HL-60/S4 (cell line): ENCODE measurements around the gene HCN4.

Experiments used
- in situ Hi-C: fragments of 300-500 bp; cut with MboI; formaldehyde crosslinking; loops from 2 replicates; pipeline ENCODE4 v1.14.3; 2022; ENCODE audit warnings: low sequenced_read_pairs

HCN4 gene

DNA sequence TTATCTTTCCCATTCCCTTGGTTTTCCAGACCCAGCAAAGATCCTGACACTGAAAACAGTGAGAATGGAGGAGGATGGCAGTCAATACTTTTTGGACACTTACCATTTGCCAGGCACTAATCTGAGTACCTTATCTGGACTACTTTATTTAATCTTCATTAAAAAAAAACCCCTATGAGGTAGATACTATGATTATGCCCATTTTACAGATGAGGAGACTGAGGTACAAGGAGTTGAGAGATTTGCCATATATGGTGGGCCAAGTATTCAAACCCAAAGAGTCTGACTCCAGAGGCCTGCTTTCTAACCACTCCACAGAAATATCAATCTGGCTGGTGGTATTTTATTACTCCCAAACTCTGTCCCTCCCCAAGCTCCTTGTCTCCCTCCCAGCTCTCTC is 19.6 kb downstream of the HCN4 start:
- in situ Hi-C loops: no loop called here

- in situ Hi-C loops: no loop called here
Measured at GRCh38 chr15:73346735-73347312, 21.9 kb downstream of the HCN4 start.

- in situ Hi-C loops: no loop called here
Measured at GRCh38 chr15:73345658-73346057, 23.1 kb downstream of the HCN4 start.

GRCh38 chr15:73344056-73344455 is 24.7 kb downstream of the HCN4 start:
- in situ Hi-C loops: no loop called here

- in situ Hi-C loops: no loop called here
Measured at GRCh38 chr15:73341886-73342600, 26.7 kb downstream of the HCN4 start.

DNA sequence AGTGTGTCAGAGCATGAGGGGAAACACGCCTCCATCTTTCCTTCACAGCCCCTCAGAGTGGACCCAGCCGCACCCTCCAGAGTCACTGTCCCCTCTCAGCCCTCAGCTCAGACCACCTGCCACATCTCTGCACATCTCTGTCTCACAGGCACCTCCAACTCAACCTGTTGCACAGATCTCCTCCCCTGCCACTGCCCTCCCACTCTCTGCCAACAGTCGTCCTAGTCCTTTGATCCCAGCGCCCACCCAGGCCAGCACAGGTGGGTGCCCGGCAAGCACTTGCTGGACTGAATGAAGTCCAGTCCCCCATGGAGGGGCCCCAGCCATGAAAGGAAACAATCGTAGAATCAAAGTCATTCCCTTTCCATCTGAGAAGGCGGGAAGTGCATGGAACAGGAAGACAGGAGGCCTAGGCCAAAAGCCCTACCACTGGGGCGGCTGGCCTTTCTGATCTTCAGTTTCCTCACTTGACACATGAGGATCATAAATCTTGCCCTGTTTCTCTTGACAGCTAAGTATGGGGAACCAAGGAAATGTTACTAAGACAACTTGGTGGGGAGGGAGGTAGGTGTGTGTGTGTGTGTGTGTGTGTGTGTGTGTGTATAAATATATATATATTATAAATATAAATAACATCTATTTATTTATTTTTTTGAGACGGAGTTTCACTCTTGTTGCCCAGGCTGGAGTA is 28.1 kb downstream of the HCN4 start:
- in situ Hi-C loops: no loop called here

GRCh38 chr15:73338606-73339374 is 30.0 kb downstream of the HCN4 start:
- in situ Hi-C loops: no loop called here

DNA sequence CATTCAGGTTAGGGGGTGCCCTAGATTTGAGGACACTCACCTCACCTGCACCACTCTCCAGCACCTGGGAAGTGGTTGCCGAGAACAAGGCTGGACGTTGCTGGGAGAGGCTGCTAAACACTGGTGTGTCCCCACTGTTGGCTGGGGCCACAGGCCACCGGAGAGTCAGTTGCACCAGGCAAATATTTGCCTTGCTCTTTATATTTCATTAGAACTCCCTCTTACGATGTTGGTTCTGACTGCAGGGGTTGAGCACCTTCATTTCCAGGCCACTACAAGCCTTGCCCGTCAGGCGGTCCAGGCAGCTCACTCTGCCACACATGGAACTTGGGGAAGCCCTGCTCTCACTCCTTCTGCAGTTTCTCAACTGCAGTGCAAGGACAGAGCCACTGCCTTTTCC is 30.7 kb downstream of the HCN4 start:
- in situ Hi-C loops: no loop called here

- in situ Hi-C loops: no loop called here
Measured at GRCh38 chr15:73337187-73337586, 31.6 kb downstream of the HCN4 start.

- in situ Hi-C loops: no loop called here
Measured at GRCh38 chr15:73336756-73337155, 32.0 kb downstream of the HCN4 start.

DNA sequence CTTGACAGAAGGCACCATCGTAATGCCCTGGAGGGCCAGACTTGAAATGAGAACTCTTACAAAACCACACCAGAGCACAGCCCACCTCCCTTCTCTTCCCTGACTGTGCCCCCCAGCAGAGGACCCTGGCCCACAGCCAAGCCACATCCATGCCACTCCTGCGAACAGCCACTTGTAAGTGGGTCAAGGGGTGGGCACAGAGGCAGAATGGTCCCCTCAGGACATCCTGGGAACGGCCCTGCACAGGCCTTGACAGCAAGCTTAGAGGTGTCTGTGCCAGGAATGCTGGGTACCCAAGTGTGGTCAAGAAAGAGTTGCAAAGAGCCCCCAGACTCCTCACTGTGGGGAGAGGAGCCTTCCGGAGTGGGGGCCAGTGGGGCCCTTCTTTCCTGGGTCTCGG is 33.3 kb downstream of the HCN4 start:
- in situ Hi-C loops: no loop called here

DNA sequence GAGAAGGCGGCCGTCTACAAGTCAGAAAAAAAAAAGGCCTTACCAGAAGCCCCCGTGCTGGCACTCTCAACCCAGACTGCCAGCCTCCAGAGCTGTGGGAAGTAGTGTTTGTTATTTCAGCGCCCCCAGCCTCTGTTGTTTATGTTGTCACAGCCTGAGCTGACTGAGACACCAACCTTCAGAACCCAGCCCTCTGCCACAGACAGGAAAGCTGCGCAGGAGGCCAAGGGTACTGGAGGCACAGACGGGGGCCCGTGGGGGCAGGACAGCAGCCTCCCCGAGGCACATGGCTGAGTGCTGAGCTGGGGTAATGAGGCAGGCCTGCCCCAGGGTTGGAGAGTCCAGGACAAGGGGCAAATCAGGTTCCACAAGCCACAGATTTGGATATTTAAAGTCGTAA is 33.7 kb downstream of the HCN4 start:
- in situ Hi-C loops: no loop called here

- in situ Hi-C loops: no loop called here
Measured at GRCh38 chr15:73334086-73334485, 34.7 kb downstream of the HCN4 start.

DNA sequence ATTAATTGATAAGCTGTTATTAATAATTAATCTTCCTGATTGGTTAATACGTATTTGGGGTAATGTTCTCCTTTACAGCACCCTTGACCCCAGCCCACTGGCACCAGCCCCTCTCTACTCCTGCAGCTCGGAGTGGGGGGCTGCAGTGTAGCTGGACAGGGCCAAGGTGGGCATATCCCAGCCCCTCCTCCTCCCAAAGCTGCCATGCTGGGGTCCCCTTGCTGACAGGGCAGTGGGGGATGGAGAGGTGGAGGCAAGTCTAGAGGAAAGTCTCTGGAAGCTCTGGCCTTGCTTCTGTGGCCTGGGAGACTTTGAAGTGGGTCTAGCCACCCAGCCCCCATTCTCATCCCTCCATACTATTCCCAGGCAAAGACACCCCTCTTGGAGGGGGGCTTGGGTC is 35.8 kb downstream of the HCN4 start:
- in situ Hi-C loops: no loop called here

- in situ Hi-C loops: no loop called here
Measured at GRCh38 chr15:73331991-73332925, 36.5 kb downstream of the HCN4 start.

GRCh38 chr15:73331501-73331900 is 37.3 kb downstream of the HCN4 start:
- in situ Hi-C loops: no loop called here

GRCh38 chr15:73330206-73331051 is 38.3 kb downstream of the HCN4 start:
- in situ Hi-C loops: no loop called here

- in situ Hi-C loops: no loop called here
Measured at GRCh38 chr15:73329501-73330200, 39.1 kb downstream of the HCN4 start.

DNA sequence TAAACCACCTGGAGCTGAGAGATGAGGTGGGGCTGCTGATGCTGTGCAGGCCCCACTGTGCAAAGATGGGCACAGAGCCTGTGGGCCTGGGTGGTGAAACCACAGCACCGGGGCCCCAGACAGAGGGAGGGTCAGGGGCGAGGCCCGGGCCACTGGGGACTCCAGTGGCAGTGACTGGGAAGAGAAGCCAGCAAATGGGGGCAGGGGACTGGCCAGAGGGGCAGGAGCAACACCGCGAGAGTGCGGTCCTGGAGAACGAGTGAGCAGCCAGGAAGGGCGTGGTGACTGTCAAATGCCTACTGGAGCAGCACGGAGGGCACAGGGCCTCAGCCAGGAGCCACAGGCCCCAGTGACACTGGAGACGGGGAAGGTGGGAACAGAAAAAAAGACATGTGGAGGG is 39.8 kb downstream of the HCN4 start:
- in situ Hi-C loops: no loop called here
